ENCODE data around the gene JARID2. TPM values are rescaled to one million over a fixed set of nuclear protein-coding genes. Genes with fewer than 3 reads are reported as not detected.

JARID2 gene
- total RNA-seq, 2 experiments from 2014 or later: 19.0 to 19.5 TPM

DNA sequence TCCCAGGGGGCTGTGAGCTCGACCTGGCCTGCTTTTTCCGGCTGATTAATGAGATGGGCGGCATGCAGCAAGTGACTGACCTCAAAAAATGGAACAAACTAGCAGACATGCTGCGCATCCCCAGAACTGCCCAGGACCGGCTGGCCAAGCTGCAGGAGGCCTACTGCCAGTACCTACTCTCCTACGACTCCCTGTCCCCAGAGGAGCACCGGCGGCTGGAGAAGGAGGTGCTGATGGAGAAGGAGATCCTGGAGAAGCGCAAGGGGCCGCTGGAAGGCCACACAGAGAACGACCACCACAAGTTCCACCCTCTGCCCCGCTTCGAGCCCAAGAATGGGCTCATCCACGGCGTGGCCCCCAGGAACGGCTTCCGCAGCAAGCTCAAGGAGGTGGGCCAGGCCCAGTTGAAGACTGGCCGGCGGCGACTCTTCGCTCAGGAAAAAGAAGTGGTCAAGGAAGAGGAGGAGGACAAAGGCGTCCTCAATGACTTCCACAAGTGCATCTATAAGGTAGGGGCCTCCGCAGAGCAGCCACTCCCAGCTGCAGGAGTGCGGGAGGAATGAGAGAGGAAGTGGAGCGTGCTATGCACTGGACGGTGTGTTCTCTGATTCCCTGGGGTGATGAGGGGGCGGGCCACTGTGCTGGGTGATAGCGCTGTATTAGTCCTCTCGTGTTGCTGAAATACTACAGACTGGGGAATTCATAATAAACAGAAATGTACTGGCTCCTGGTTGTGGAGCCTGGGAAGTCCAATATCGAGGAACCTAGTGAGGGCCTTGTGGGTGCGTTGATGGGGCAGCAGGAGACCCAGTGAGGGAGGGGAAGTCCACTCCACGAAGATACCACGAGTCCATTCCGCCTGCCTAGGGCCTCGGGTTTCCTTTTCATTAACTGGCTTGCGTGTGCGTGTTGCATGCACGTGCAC, 255.3 kb downstream of the JARID2 start:
- Histone ChIP-seq H2AFZ (ENCODE audit: low read length) (no peak overlapping the region), H3K27ac (ENCODE audit: low read depth, low read length, poor library complexity, severe bottlenecking) (no peak overlapping the region), H3K9me3 (ENCODE audit: low read length) (no peaks in the 10 kb centered on the region), H3K79me2 (ENCODE audit: insufficient read depth, low read depth, low read length) (no peaks in the 10 kb centered on the region), H4K20me1 (ENCODE audit: insufficient read depth, low read length) (no peaks in the 10 kb centered on the region), H3K4me3 (ENCODE audit: low read depth, low read length, poor library complexity, severe bottlenecking) (no peak overlapping the region), H3K4me2 (ENCODE audit: low read length) (no peak overlapping the region), H3K9me2 (ENCODE audit: insufficient read depth, low read length) (no peaks in the 10 kb centered on the region), H3K4me1 (ENCODE audit: insufficient read depth, low read length, poor library complexity, severe bottlenecking) (no peaks in the 10 kb centered on the region), H3K36me3 (ENCODE audit: insufficient read depth, low read length) (0 out of 2 replicates have a peak, but pooled peaks cover 3% of the 10 kb centered on the region)
- DNase-seq (ENCODE audit: low spot score): no peak
- intact Hi-C loops (cut with micrococcal nuclease; ENCODE audit: unreplicated experiment): no loop called here
- BruUV-seq (replicated peaks): no TSS peak
- ChIA-PET CTCF (ENCODE audit: unreplicated experiment) (interaction anchor here (1.0 kb wide), 1 partner anchor 7 kb away, joined by 3 read pairs; no protein-coding TSS in a partner anchor), POLR2A (no interaction called here)
- TF ChIP-seq, protein P1, sequence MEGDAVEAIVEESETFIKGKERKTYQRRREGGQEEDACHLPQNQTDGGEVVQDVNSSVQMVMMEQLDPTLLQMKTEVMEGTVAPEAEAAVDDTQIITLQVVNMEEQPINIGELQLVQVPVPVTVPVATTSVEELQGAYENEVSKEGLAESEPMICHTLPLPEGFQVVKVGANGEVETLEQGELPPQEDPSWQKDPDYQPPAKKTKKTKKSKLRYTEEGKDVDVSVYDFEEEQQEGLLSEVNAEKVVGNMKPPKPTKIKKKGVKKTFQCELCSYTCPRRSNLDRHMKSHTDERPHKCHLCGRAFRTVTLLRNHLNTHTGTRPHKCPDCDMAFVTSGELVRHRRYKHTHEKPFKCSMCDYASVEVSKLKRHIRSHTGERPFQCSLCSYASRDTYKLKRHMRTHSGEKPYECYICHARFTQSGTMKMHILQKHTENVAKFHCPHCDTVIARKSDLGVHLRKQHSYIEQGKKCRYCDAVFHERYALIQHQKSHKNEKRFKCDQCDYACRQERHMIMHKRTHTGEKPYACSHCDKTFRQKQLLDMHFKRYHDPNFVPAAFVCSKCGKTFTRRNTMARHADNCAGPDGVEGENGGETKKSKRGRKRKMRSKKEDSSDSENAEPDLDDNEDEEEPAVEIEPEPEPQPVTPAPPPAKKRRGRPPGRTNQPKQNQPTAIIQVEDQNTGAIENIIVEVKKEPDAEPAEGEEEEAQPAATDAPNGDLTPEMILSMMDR (conservative IDR thresholded peaks at IDR 0.05; ENCODE audit: low read length): no peak
- no peak for TF ChIP-seq EZH2phosphoT487 (IDR thresholded peaks at IDR 0.05; ENCODE audit: borderline replicate concordance, low read depth, low read length)

DNA sequence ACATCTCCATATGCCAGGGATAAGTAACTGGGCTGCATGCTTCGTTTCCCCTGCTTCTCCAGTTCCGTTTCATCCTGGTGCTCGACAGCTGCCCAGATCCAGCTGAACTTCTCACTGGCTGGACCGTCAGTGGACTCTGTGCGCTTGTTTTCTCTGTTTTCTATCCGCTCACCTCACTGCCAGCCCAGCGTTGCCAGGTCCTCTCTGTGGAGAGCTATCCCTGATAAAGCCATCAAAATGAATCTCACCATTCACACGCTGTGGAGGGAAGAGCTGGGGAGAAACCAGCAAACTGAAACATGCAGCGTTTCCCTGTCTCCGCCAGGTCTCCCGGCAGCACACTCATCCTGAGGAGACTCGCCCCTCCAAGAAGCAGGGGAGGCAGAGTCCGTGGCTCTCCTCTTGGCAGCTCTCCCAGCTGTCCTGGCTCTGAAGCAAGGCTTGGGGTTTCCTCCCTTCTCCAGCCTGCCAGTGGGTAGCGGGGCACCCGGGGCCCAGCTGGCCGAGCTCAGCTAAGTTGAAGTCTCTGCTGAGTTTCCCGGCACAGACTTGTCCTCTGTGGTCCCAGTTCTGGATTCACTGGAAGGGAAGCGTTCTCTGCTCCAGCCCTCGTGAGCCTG, 256.1 kb downstream of the JARID2 start:
- Histone ChIP-seq H2AFZ (ENCODE audit: low read length) (no peak overlapping the region), H3K27ac (ENCODE audit: low read depth, low read length, poor library complexity, severe bottlenecking) (no peak overlapping the region), H3K36me3 (ENCODE audit: insufficient read depth, low read length) (0 out of 2 replicates have a peak, but pooled peaks cover 3% of the 10 kb centered on the region), H3K4me3 (ENCODE audit: low read depth, low read length, poor library complexity, severe bottlenecking) (no peak overlapping the region), H4K20me1 (ENCODE audit: insufficient read depth, low read length) (no peaks in the 10 kb centered on the region), H3K79me2 (ENCODE audit: insufficient read depth, low read depth, low read length) (no peaks in the 10 kb centered on the region), H3K9me2 (ENCODE audit: insufficient read depth, low read length) (no peaks in the 10 kb centered on the region), H3K4me2 (ENCODE audit: low read length) (no peak overlapping the region), H3K4me1 (ENCODE audit: insufficient read depth, low read length, poor library complexity, severe bottlenecking) (no peaks in the 10 kb centered on the region), H3K9me3 (ENCODE audit: low read length) (no peaks in the 10 kb centered on the region)
- DNase-seq (ENCODE audit: low spot score): no peak
- intact Hi-C loops (cut with micrococcal nuclease; ENCODE audit: unreplicated experiment): no loop called here
- CTCF ChIA-PET (ENCODE audit: unreplicated experiment): no interaction called here
- TF ChIP-seq, protein P1 (conservative IDR thresholded peaks at IDR 0.05; ENCODE audit: low read length): no peak
- TF ChIP-seq EZH2phosphoT487 (IDR thresholded peaks at IDR 0.05; ENCODE audit: borderline replicate concordance, low read depth, low read length): no peak
- POLR2A ChIA-PET: no interaction called here
- no TSS peak for BruUV-seq (replicated peaks)
